NT2/D1 (cell line): ENCODE measurements around the gene FPR2.

ENCODE experiments used
- DNase-seq: peaks from one replicate; pipeline ENCODE4 v3.0.0-alpha.2; 2011; ENCODE audit warnings: low read depth, low spot score
- H3K27me3 ChIP-seq: 2 replicates; pipeline ENCODE4 v1.6.0; 2011; ENCODE audit warnings: mild to moderate bottlenecking; ENCODE audit not compliant: insufficient read length, insufficient read depth
- H3K36me3 ChIP-seq: 2 replicates; pipeline ENCODE4 v1.6.1; 2011; ENCODE audit warnings: mild to moderate bottlenecking, low read length, mixed read lengths; ENCODE audit not compliant: insufficient read depth, insufficient read length
- H3K4me1 ChIP-seq: 2 replicates; pipeline ENCODE4 v1.5.1; 2011; ENCODE audit not compliant: insufficient read depth, insufficient read length
- H3K4me3 ChIP-seq: 2 replicates; pipeline ENCODE4 v1.5.1; 2011; ENCODE audit warnings: low read depth; ENCODE audit not compliant: insufficient read length
- H3K9ac ChIP-seq: 2 replicates; pipeline ENCODE4 v1.6.0; 2011; ENCODE audit warnings: low read depth; ENCODE audit not compliant: insufficient read length
- H3K9me3 ChIP-seq: 2 replicates; pipeline ENCODE4 v1.5.1; 2011; ENCODE audit warnings: mild to moderate bottlenecking, low read length; ENCODE audit not compliant: insufficient read depth
- SUZ12 ChIP-seq: IDR thresholded peaks from 2 replicates; pipeline ENCODE4 v1.6.1; 2011; ENCODE audit not compliant: insufficient read length, insufficient read depth; ENCODE audit errors: extremely low read depth
- YY1 ChIP-seq: IDR thresholded peaks from 2 replicates; pipeline ENCODE4 v1.6.1; 2011; ENCODE audit not compliant: insufficient read length, insufficient read depth
- ZNF274 ChIP-seq: IDR thresholded peaks from 2 replicates; pipeline ENCODE4 v1.6.1; 2011; ENCODE audit warnings: mild to moderate bottlenecking, low read depth, low read length

Gene FPR2

GRCh38 chr19:51742789-51743188, 18.2 kb upstream of the FPR2 start:
- Histone ChIP-seq H3K4me1 (no peaks in the 10 kb centered on the region), H3K4me3 (no peak overlapping the region), H3K27me3 (no peaks in the 10 kb centered on the region), H3K36me3 (no peaks in the 10 kb centered on the region), H3K9me3 (no peaks in the 10 kb centered on the region), H3K9ac (no peak overlapping the region)
- TF ChIP-seq ZNF274 (no peak), SUZ12 (no peak), YY1 (no peak)
- no peak for DNase-seq

DNA sequence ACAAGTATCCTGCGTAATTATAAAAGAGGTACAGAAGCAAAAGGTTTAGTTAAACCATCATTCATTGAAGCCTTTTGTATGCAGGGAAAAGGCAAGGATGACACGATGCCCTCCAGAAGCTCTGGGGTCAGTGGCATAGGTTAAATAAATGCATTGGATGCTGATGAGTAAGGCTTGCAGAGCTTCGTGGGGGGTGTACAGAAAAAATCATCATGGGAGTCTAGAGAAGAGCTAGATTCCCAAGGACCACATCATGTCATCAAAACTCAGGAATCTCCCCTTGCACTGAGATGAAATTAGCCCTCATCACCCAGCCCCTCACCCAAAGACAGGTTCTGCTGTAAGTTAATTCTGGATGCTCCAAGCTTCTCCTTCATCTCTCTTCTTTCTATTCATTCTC, 17.6 kb upstream of the FPR2 start:
- Histone ChIP-seq H3K4me1 (no peaks in the 10 kb centered on the region), H3K4me3 (no peak overlapping the region), H3K9me3 (no peaks in the 10 kb centered on the region), H3K36me3 (no peaks in the 10 kb centered on the region), H3K27me3 (no peaks in the 10 kb centered on the region), H3K9ac (no peak overlapping the region)
- TF ChIP-seq SUZ12 (no peak), ZNF274 (no peak), YY1 (no peak)
- no peak for DNase-seq

DNA sequence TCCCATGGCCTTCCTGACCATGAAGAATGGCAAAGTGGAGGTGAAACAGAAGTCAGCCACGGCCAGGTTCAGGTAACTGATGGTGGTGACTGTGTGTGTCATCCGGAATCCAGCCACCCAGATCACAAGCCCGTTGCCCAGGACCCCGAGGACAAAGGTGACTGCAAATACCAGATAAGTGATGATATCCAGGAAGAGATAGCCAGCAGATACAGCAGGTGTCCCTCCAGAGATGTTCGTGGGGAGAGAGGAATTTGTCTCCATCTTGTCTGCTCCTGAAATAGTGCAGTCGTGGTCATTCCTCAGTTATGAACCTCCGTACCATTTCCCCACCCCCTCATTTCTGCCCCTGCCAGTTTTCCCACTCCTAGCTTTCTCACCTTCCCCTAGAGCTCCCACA, 14.2 kb upstream of the FPR2 start:
- no peaks in the 10 kb centered on the region for H3K27me3 ChIP-seq
- no peaks in the 10 kb centered on the region for H3K9me3 ChIP-seq
- no peak overlapping the region for H3K9ac ChIP-seq
- H3K4me3 ChIP-seq = no peak overlapping the region
- DNase-seq = no peak
- TF ChIP-seq YY1 (no peak), SUZ12 (no peak), ZNF274 (no peak)
- no peaks in the 10 kb centered on the region for H3K4me1 ChIP-seq
- H3K36me3 ChIP-seq = no peaks in the 10 kb centered on the region

GRCh38 chr19:51749979-51750378, 11.0 kb upstream of the FPR2 start:
- Histone ChIP-seq H3K9ac (no peak overlapping the region), H3K4me3 (no peak overlapping the region), H3K36me3 (no peaks in the 10 kb centered on the region), H3K9me3 (no peaks in the 10 kb centered on the region), H3K27me3 (no peaks in the 10 kb centered on the region), H3K4me1 (no peaks in the 10 kb centered on the region)
- TF ChIP-seq SUZ12 (no peak), YY1 (no peak), ZNF274 (no peak)
- no peak for DNase-seq

DNA sequence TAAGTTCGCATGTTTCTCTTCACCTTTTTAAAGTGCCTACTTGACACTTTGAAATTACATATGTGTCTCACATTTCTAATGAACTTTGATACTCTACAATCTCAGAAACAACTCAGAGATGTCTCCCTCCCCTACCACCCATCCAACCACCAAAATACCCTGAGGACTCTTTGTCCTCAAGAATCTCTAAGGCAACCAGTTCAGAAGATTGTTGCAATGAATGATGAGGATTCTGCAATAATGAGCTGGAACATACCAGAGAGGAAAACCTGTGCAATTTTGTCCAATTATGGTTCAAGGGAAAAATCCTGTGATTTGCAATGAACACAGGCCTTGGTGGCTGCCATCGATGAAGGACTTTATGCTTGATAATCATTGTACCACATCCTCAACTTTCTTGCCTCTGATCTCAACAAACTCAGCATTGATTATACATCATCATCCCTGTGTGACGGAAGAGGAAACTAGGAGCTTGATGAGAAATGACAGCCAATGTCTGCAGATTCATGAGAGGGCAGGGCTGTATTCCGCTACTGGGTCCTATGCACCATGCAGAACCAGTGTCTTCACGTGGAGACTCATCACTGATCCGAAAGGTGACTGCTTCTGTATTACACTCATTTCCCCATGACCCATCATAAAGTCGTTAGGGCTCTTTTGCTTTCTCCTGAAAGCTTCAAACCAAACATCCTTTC, 10.4 kb upstream of the FPR2 start:
- no peaks in the 10 kb centered on the region for H3K27me3 ChIP-seq
- H3K4me1 ChIP-seq = no peaks in the 10 kb centered on the region
- no peaks in the 10 kb centered on the region for H3K36me3 ChIP-seq
- H3K9me3 ChIP-seq = no peaks in the 10 kb centered on the region
- no peak for DNase-seq
- no peak overlapping the region for H3K4me3 ChIP-seq
- TF ChIP-seq SUZ12 (no peak), YY1 (no peak), ZNF274 (no peak)
- no peak overlapping the region for H3K9ac ChIP-seq

DNA sequence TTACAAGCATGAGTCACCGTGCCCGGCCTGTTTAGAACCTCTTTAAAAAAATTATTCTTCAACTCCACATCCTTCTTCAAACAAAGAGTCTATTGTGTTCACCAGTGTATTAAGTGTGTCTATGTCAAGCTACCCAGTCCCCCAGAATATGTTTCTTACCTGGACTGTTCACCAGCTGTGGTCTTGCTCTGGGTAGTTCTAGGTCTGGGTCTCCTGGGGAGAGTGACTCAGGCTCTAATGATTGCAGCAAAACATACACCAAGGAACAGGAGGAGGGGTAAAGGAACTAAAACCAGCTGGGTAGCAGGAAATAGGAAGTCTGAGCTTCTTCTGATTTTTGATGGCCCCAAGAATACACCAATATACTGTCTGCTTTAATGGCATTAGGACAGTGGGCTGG, 9.3 kb upstream of the FPR2 start, which contains the start of gene FPR1:
Gene FPR1 (minus strand): TSS at position 224 of the 400 bp plus-strand sequence. CDS start 4,884 bp downstream, outside the sequence.
- no peak for TF ChIP-seq YY1
- TF ChIP-seq ZNF274 = no peak
- TF ChIP-seq SUZ12 = no peak
- no peak within 1 kb of the TSS for H3K9ac ChIP-seq
- no peaks in the 10 kb centered on the region for H3K27me3 ChIP-seq
- H3K4me1 ChIP-seq = no peaks in the 10 kb centered on the region
- DNase-seq = no peak
- no peak within 1 kb of the TSS for H3K4me3 ChIP-seq
- H3K36me3 ChIP-seq = no peaks in the 10 kb centered on the region
- no peaks in the 10 kb centered on the region for H3K9me3 ChIP-seq

- H3K4me3 ChIP-seq = no peak overlapping the region
- no peak for TF ChIP-seq SUZ12
- no peak for TF ChIP-seq YY1
- no peak for TF ChIP-seq ZNF274
- no peaks in the 10 kb centered on the region for H3K27me3 ChIP-seq
- H3K36me3 ChIP-seq = no peaks in the 10 kb centered on the region
- H3K4me1 ChIP-seq = no peaks in the 10 kb centered on the region
- DNase-seq = no peak
- no peaks in the 10 kb centered on the region for H3K9me3 ChIP-seq
- H3K9ac ChIP-seq = no peak overlapping the region
These were observed 6.9 kb upstream of the FPR2 start for GRCh38 chr19:51754109-51754508.
